HCT116 (cell line): ENCODE data around the gene BSN. TPM values are rescaled to one million over a fixed set of nuclear protein-coding genes. Genes with fewer than 3 reads are reported as not detected.

Experiments
- ATAC-seq: fragments of 200-7000 bp; cut with Tn5 transposase; 2 replicates; pipeline ENCODE4 v1.9.1; 2020; ENCODE audit warnings: mild to moderate bottlenecking, moderate library complexity
- BruUV-seq: library from RNA; stranded (reverse); fragments of 400-500 nt; replicated peaks from 2 replicates; lab custom pipeline; 2021; lab: Mats Ljungman, UMichigan
- CTCF ChIA-PET: fragments of 300-600 bp; sonication (Branson Sonifier 250); formaldehyde crosslinking; loops from one replicate; lab custom pipeline; 2021; ENCODE audit warnings: antibody characterized with exemption; lab: Charles Lee
- POLR2A ChIA-PET: fragments of 300-600, 350-600 bp; sonication (Branson Sonifier 250); formaldehyde crosslinking; loops from one replicate; lab custom pipeline; 2021; ENCODE audit warnings: antibody characterized with exemption; lab: Charles Lee
- RAD21 ChIA-PET, 2 experiments: fragments of 300-600 bp; sonication (Branson Sonifier 250); formaldehyde crosslinking; loops; one replicate each; lab custom pipeline; 2023; ENCODE audit warnings: low total read pairs in 2 of 2; ENCODE audit not compliant: uncharacterized antibody in 2 of 2, unreplicated experiment in 2 of 2, low non-redundant PET in 1 of 2; lab: Charles Lee
- DNase-seq: peaks from one replicate; pipeline ENCODE4 v3.0.0-alpha.2; 2010; ENCODE audit warnings: low read depth, low spot score
- H2AFZ ChIP-seq: fragments of 200-600 bp; shearing (Covaris generic), sonication (generic); 2 replicates; pipeline ENCODE4 v1.6.1; 2017; ENCODE audit warnings: low read depth, mixed run types, mixed read lengths, antibody characterized with exemption, low read length; ENCODE audit not compliant: poor library complexity, severe bottlenecking
- H3K27ac ChIP-seq: 2 replicates; pipeline ENCODE4 v1.5.1; 2012; ENCODE audit warnings: low read depth, low read length
- H3K27me3 ChIP-seq: fragments of 200-600 bp; sonication (generic); 2 replicates; pipeline ENCODE4 v1.6.1; 2016; ENCODE audit warnings: mixed run types, low read length, mixed read lengths; ENCODE audit not compliant: insufficient read depth
- H3K36me3 ChIP-seq, 2 experiments: fragments of 200-500 bp in 1 of 2; fragments of 200-600 bp in 1 of 2; sonication (Bioruptor generic) in 1 of 2; sonication (generic) in 1 of 2; 2 replicates each; pipeline versions ENCODE4 v1.5.1 to v1.6.1; 2014 to 2016; ENCODE audit warnings: low read length in 2 of 2, inconsistent platforms in 1 of 2, mixed read lengths in 1 of 2, mixed run types in 1 of 2; ENCODE audit not compliant: insufficient read depth in 2 of 2, control insufficient read depth in 1 of 2
- H3K4me1 ChIP-seq, 2 experiments: fragments of 200-600 bp in 1 of 2; sonication (generic) in 1 of 2; 2 replicates each; pipeline versions ENCODE4 v1.5.1 to v1.6.1; 2012 to 2017; ENCODE audit warnings: low read length in 2 of 2, inconsistent platforms in 1 of 2, mild to moderate bottlenecking in 1 of 2, mixed read lengths in 1 of 2, mixed run types in 1 of 2, moderate library complexity in 1 of 2; ENCODE audit not compliant: insufficient read depth in 2 of 2, control insufficient read depth in 1 of 2
- H3K4me2 ChIP-seq: fragments of 200-600 bp; sonication (generic); 2 replicates; pipeline ENCODE4 v1.6.1; 2017; ENCODE audit warnings: mixed run types, low read length, mixed read lengths
- H3K4me3 ChIP-seq, 2 experiments: fragments of 200-600 bp in 1 of 2; sonication (generic) in 1 of 2; replicated peaks in 1 of 2; 2 replicates each; pipeline ENCODE4 v1.5.1; 2011 to 2016; ENCODE audit warnings: low read length in 2 of 2, control low read depth in 1 of 2, low read depth in 1 of 2, mild to moderate bottlenecking in 1 of 2, mixed read lengths in 1 of 2, mixed run types in 1 of 2
- H3K79me2 ChIP-seq: fragments of 200-600 bp; sonication (generic); 2 replicates; pipeline ENCODE4 v1.6.1; 2017; ENCODE audit warnings: mild to moderate bottlenecking, mixed run types, low read length, moderate library complexity, mixed read lengths; ENCODE audit not compliant: insufficient read depth
- H3K9ac ChIP-seq: fragments of 200-600 bp; sonication (generic); 2 replicates; pipeline ENCODE4 v1.6.1; 2016; ENCODE audit warnings: low read length, mixed read lengths
- H3K9me2 ChIP-seq: fragments of 200-600 bp; sonication (generic), shearing (Covaris generic); 2 replicates; pipeline ENCODE4 v1.6.1; 2017; ENCODE audit warnings: mixed run types, mild to moderate bottlenecking, moderate library complexity; ENCODE audit not compliant: insufficient read depth
- H3K9me3 ChIP-seq, 2 experiments: fragments of 200-500 bp in 1 of 2; fragments of 200-600 bp in 1 of 2; sonication (Bioruptor generic) in 1 of 2; sonication (generic) in 1 of 2; 2 replicates each; pipeline ENCODE4 v1.6.1; 2014 to 2017; ENCODE audit warnings: low read length in 2 of 2, mixed read lengths in 2 of 2, inconsistent platforms in 1 of 2, low read depth in 1 of 2, mild to moderate bottlenecking in 1 of 2, mixed run types in 1 of 2, moderate library complexity in 1 of 2; ENCODE audit not compliant: control insufficient read depth in 1 of 2, insufficient read depth in 1 of 2
- H4K20me1 ChIP-seq: fragments of 200-600 bp; sonication (generic), shearing (Covaris generic); 2 replicates; pipeline ENCODE4 v1.6.1; 2017; ENCODE audit warnings: mixed run types, mild to moderate bottlenecking, moderate library complexity; ENCODE audit not compliant: insufficient read depth
- ELF1 ChIP-seq: IDR thresholded peaks from 2 replicates; pipeline ENCODE4 v1.6.1; 2012; ENCODE audit warnings: low read depth, borderline replicate concordance
- EZH2phosphoT487 ChIP-seq: fragments of 200-600 bp; IDR thresholded peaks from 2 replicates; pipeline ENCODE4 v1.6.1; 2018; ENCODE audit warnings: antibody characterized with exemption, borderline replicate concordance
- FOSL1 ChIP-seq: IDR thresholded peaks from 2 replicates; pipeline ENCODE4 v1.6.1; 2012; ENCODE audit warnings: low read depth
- MAX ChIP-seq: IDR thresholded peaks from 2 replicates; pipeline ENCODE4 v1.6.1; 2012
- POLR2AphosphoS5 ChIP-seq: IDR thresholded peaks from 2 replicates; pipeline ENCODE4 v1.6.1; 2011; ENCODE audit warnings: mild to moderate bottlenecking, low read depth, low read length, moderate library complexity
- RAD21 ChIP-seq: IDR thresholded peaks from 2 replicates; pipeline ENCODE4 v1.6.1; 2012; ENCODE audit warnings: low read depth, mild to moderate bottlenecking
- SIN3A ChIP-seq: IDR thresholded peaks from 2 replicates; pipeline ENCODE4 v1.6.1; 2012; ENCODE audit warnings: low read depth
- SRF ChIP-seq: IDR thresholded peaks from 2 replicates; pipeline ENCODE4 v1.6.1; 2012; ENCODE audit warnings: low read depth
- TCF7L2 ChIP-seq: IDR thresholded peaks from 2 replicates; pipeline ENCODE4 v1.7.0; 2011; ENCODE audit warnings: borderline replicate concordance, inconsistent platforms; ENCODE audit not compliant: insufficient read depth, insufficient read length; ENCODE audit errors: extremely low read depth
- intact Hi-C: fragments of 100-400 bp; cut with micrococcal nuclease; formaldehyde crosslinking; loops from 2 replicates; pipeline ENCODE4 v1.10.0; 2022
- total RNA-seq: library from RNA; stranded (reverse); gene quantifications from one replicate; pipeline ENCODE4 v1.2.1, GENCODE V29; 2021; ENCODE audit not compliant: unreplicated experiment
- TF ChIP-seq, protein P1 (sequence below): IDR thresholded peaks from 2 replicates; pipeline ENCODE4 v1.6.1; 2011; ENCODE audit warnings: mild to moderate bottlenecking, low read length, moderate library complexity; ENCODE audit not compliant: insufficient replicate concordance; ENCODE audit errors: extremely low read depth
- TF ChIP-seq, protein P2 (sequence below): IDR thresholded peaks from 2 replicates; pipeline ENCODE4 v1.6.1; 2012
- TF ChIP-seq, protein P3 (sequence below), 3 experiments: fragments of 200-600 bp in 1 of 3; sonication (generic) in 1 of 3; IDR thresholded peaks in 2 of 3; conservative IDR thresholded peaks in 1 of 3; 2 replicates each; pipeline ENCODE4 v1.5.1; 2012 to 2017; ENCODE audit warnings: low read depth in 2 of 3, low read length in 2 of 3, antibody characterized with exemption in 1 of 3, borderline replicate concordance in 1 of 3, control low read depth in 1 of 3, mild to moderate bottlenecking in 1 of 3, mixed read lengths in 1 of 3, mixed run types in 1 of 3, moderate library complexity in 1 of 3; ENCODE audit not compliant: insufficient read depth in 1 of 3

The BSN gene
- total RNA-seq, 1 experiment from 2014 or later: 1.5 TPM

DNA sequence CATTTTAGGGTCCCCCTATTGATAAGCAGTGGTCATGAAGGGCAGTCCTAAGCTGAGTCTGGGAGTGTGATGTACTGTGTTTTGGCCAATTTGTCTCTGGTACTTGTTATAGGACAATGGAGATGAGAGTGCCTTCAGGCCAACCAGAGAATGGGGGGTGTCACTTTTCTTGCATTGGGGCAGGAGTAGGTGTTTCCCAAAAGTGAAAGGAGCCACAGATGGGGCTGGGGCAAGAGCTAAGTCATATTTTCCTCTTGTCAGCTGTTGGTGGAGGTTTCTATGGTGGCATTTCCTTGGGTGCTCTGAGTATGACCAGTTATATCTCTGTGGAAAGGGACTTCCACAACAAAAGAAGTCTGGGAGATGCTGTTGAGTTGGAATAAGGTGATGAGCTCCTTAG, 24.7 kb upstream of the BSN start:
- RAD21 ChIA-PET: no interaction called here
- POLR2A ChIA-PET: no interaction called here

More for the DNA sequence above, 24.7 kb upstream of the BSN start:
- H3K36me3 ChIP-seq: peaks cover 11 to 25% of the 10 kb centered on the region in 2 experiments; a peak in 3 of 4 replicates
- no peak overlapping the region for H3K9ac ChIP-seq
- ATAC-seq: no peak
- no peaks in the 10 kb centered on the region for H3K27me3 ChIP-seq
- H4K20me1 ChIP-seq: no peaks in the 10 kb centered on the region
- H3K4me2 ChIP-seq: no peak overlapping the region
- TF ChIP-seq SIN3A (no peak), POLR2AphosphoS5 (no peak), EZH2phosphoT487 (no peak), ELF1 (no peak), MAX (no peak), FOSL1 (no peak), TCF7L2 (no peak), RAD21 (no peak), SRF (no peak)
- TF ChIP-seq, protein P1, sequence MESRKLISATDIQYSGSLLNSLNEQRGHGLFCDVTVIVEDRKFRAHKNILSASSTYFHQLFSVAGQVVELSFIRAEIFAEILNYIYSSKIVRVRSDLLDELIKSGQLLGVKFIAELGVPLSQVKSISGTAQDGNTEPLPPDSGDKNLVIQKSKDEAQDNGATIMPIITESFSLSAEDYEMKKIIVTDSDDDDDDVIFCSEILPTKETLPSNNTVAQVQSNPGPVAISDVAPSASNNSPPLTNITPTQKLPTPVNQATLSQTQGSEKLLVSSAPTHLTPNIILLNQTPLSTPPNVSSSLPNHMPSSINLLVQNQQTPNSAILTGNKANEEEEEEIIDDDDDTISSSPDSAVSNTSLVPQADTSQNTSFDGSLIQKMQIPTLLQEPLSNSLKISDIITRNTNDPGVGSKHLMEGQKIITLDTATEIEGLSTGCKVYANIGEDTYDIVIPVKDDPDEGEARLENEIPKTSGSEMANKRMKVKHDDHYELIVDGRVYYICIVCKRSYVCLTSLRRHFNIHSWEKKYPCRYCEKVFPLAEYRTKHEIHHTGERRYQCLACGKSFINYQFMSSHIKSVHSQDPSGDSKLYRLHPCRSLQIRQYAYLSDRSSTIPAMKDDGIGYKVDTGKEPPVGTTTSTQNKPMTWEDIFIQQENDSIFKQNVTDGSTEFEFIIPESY: no peak
- TF ChIP-seq, protein P2, sequence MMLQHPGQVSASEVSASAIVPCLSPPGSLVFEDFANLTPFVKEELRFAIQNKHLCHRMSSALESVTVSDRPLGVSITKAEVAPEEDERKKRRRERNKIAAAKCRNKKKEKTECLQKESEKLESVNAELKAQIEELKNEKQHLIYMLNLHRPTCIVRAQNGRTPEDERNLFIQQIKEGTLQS: no peak
- TF ChIP-seq, protein P3, sequence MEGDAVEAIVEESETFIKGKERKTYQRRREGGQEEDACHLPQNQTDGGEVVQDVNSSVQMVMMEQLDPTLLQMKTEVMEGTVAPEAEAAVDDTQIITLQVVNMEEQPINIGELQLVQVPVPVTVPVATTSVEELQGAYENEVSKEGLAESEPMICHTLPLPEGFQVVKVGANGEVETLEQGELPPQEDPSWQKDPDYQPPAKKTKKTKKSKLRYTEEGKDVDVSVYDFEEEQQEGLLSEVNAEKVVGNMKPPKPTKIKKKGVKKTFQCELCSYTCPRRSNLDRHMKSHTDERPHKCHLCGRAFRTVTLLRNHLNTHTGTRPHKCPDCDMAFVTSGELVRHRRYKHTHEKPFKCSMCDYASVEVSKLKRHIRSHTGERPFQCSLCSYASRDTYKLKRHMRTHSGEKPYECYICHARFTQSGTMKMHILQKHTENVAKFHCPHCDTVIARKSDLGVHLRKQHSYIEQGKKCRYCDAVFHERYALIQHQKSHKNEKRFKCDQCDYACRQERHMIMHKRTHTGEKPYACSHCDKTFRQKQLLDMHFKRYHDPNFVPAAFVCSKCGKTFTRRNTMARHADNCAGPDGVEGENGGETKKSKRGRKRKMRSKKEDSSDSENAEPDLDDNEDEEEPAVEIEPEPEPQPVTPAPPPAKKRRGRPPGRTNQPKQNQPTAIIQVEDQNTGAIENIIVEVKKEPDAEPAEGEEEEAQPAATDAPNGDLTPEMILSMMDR (IDR thresholded peaks at IDR 0.05 in 2 of 3, conservative IDR thresholded peaks at IDR 0.05 in 1 of 3; ENCODE audit: borderline replicate concordance in 1 of 3, insufficient read depth in 1 of 3, low read depth in 2 of 3, low read length in 2 of 3): no peak
- no TSS peak for BruUV-seq
- no peak for DNase-seq
- H3K79me2 ChIP-seq: no peaks in the 10 kb centered on the region
- no peak overlapping the region for H3K4me3 ChIP-seq
- H3K9me2 ChIP-seq: no peaks in the 10 kb centered on the region
- no peaks in the 10 kb centered on the region for H3K9me3 ChIP-seq
- H2AFZ ChIP-seq: no peak overlapping the region
- no peak overlapping the region for H3K27ac ChIP-seq
- intact Hi-C loops: no loop called here
- CTCF ChIA-PET: interaction anchor here (1.9 kb wide), 1 partner anchor 10 kb away, joined by 6 read pairs; no protein-coding TSS in a partner anchor
- H3K4me1 ChIP-seq: peaks cover 0 to 15% of the 10 kb centered on the region in 2 experiments; a peak in 2 of 4 replicates
